ENCODE data around the gene LRMDA. TPM values are rescaled to one million over a fixed set of nuclear protein-coding genes. Genes with fewer than 3 reads are reported as not detected.
"Not testable (repeated sequence)": the region's sequence is repeated elsewhere in the genome, so short reads cannot be mapped to it uniquely, and the experiment has no call there.

The LRMDA gene
- polyA plus RNA-seq, 1 donor from 2014 or later = not detected

DNA sequence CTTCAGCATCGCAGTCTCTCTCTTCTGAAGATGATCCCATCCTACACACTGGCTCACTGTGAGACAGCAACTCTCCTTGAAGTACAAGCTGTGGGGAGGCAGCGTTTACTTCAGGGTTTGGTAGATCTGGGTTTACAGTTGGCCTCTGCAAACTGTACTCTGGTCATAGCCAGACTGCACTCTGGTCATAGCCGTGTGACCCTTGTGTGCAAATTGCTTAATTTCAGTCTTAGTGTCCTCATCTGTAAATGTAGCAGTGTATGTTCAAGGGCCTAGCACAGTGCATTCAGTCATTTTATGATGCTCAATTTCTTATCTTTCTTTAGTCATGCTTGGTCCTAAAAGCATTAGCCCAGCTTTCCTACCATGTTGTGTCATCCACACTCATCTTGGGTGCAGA is 188.2 kb downstream of the LRMDA start:
- Mint-ChIP-seq H3K4me3 (no peak overlapping the region), H3K27me3 (peaks cover 3% of the 10 kb centered on the region), H3K9me3 (peaks cover 0 to 2% (median 0%) of the 10 kb centered on the region in 3 donors), H3K4me1 (no peaks in the 10 kb centered on the region), H3K36me3 (no peaks in the 10 kb centered on the region), H3K27ac (no peak overlapping the region)

DNA sequence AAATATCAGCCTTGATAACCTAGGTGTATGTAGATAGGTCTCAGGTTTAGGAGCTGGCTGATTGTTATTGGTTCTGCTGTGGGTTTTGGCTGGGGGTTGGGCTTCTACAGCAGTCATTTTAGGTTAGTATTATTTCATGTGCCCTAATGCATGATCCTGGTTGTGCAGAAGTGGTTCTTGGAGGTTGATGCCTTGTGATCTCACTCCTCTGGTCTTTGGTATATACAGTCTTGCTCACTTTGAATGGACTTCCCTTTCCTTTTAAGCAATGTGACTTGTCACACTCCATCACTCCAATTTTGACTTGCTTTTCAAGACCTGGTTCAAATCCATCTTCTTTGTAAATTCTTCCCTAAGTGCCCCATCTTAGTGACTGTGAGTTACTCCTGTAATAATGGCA is 188.9 kb downstream of the LRMDA start:
- H3K9me3 Mint-ChIP-seq = peaks cover 0 to 2% (median 0%) of the 10 kb centered on the region in 3 donors
- H3K4me1 Mint-ChIP-seq = no peaks in the 10 kb centered on the region
- H3K27me3 Mint-ChIP-seq = peaks cover 3% of the 10 kb centered on the region
- no peak overlapping the region for H3K27ac Mint-ChIP-seq
- no peaks in the 10 kb centered on the region for H3K36me3 Mint-ChIP-seq
- H3K4me3 Mint-ChIP-seq = no peak overlapping the region

GRCh38 chr10:75621003-75621402 is 189.6 kb downstream of the LRMDA start:
- not testable (repeated sequence) for H3K4me1 Mint-ChIP-seq, H3K4me3 Mint-ChIP-seq, H3K9me3 Mint-ChIP-seq, H3K36me3 Mint-ChIP-seq, H3K27me3 Mint-ChIP-seq, H3K27ac Mint-ChIP-seq

- Mint-ChIP-seq H3K27me3 (no peaks in the 10 kb centered on the region), H3K4me1 (no peaks in the 10 kb centered on the region), H3K9me3 (no peaks in the 10 kb centered on the region), H3K4me3 (no peak overlapping the region), H3K27ac (no peak overlapping the region), H3K36me3 (peaks cover 2% of the 10 kb centered on the region)
These were observed 191.1 kb downstream of the LRMDA start for GRCh38 chr10:75622503-75622902.

- H3K9me3 Mint-ChIP-seq = no peaks in the 10 kb centered on the region
- H3K36me3 Mint-ChIP-seq = peaks cover 2% of the 10 kb centered on the region
- no peak overlapping the region for H3K27ac Mint-ChIP-seq
- H3K4me3 Mint-ChIP-seq = no peak overlapping the region
- no peaks in the 10 kb centered on the region for H3K4me1 Mint-ChIP-seq
- no peaks in the 10 kb centered on the region for H3K27me3 Mint-ChIP-seq
These were observed 192.1 kb downstream of the LRMDA start for GRCh38 chr10:75623310-75624093.

DNA sequence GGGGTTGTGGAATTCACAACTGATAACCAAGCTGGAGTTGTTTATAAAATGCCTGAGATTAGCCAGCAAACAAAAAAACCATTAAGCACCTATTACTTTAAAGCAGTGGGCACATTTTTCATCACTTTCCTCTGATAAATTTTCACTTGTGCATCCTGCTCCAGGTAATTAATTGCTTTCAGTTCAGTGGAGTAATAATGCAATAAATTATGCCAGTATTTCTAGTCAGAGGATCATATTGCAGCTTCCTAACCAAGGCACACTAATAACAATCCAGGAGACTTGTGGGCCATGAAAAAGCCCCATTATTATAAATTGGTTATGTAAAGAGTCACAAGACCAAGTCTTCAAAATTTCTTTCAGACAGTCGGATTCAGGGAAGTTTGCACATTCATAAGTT is 193.2 kb downstream of the LRMDA start:
- H3K36me3 Mint-ChIP-seq = peaks cover 2% of the 10 kb centered on the region
- H3K4me1 Mint-ChIP-seq = no peaks in the 10 kb centered on the region
- H3K27ac Mint-ChIP-seq = no peak overlapping the region
- H3K27me3 Mint-ChIP-seq = no peaks in the 10 kb centered on the region
- no peak overlapping the region for H3K4me3 Mint-ChIP-seq
- H3K9me3 Mint-ChIP-seq = no peaks in the 10 kb centered on the region

DNA sequence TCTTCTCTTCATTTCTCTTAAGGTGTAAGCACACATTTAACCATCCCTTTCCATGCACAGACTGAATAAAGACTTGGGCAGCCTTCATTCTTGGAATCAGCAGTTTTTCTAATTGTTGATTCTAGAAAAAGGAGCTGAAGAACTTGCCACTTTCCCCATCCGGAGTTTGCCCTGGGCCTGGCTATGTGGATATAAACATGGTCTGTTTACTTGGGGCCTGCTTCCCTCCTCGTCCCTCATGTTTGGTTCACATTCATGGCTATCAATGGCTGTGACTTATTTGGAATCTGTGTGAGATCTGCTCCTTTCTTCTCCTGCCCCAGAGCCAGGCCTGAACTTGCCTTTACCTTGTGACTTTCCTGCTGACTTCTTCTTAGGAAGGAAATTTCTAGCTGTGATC is 199.3 kb downstream of the LRMDA start:
- Mint-ChIP-seq H3K36me3 (peaks cover 2% of the 10 kb centered on the region), H3K9me3 (no peaks in the 10 kb centered on the region), H3K4me1 (no peaks in the 10 kb centered on the region), H3K4me3 (no peak overlapping the region), H3K27ac (no peak overlapping the region), H3K27me3 (no peaks in the 10 kb centered on the region)

- no peak overlapping the region for H3K27ac Mint-ChIP-seq
- no peaks in the 10 kb centered on the region for H3K9me3 Mint-ChIP-seq
- H3K4me3 Mint-ChIP-seq = no peak overlapping the region
- no peaks in the 10 kb centered on the region for H3K27me3 Mint-ChIP-seq
- no peaks in the 10 kb centered on the region for H3K4me1 Mint-ChIP-seq
- no peaks in the 10 kb centered on the region for H3K36me3 Mint-ChIP-seq
These were observed 201.5 kb downstream of the LRMDA start for GRCh38 chr10:75632805-75633462.

- H3K4me1 Mint-ChIP-seq = no peaks in the 10 kb centered on the region
- no peak overlapping the region for H3K4me3 Mint-ChIP-seq
- H3K27ac Mint-ChIP-seq = no peak overlapping the region
- H3K9me3 Mint-ChIP-seq = no peaks in the 10 kb centered on the region
- H3K27me3 Mint-ChIP-seq = no peaks in the 10 kb centered on the region
- no peaks in the 10 kb centered on the region for H3K36me3 Mint-ChIP-seq
These were observed 202.1 kb downstream of the LRMDA start for GRCh38 chr10:75633568-75633967.

GRCh38 chr10:75634947-75635346 is 203.5 kb downstream of the LRMDA start:
- H3K27ac Mint-ChIP-seq = no peak overlapping the region
- H3K4me1 Mint-ChIP-seq = no peaks in the 10 kb centered on the region
- no peaks in the 10 kb centered on the region for H3K9me3 Mint-ChIP-seq
- H3K36me3 Mint-ChIP-seq = no peaks in the 10 kb centered on the region
- H3K4me3 Mint-ChIP-seq = no peak overlapping the region
- H3K27me3 Mint-ChIP-seq = no peaks in the 10 kb centered on the region

- H3K27ac Mint-ChIP-seq = no peak overlapping the region
- no peaks in the 10 kb centered on the region for H3K9me3 Mint-ChIP-seq
These were observed 207.3 kb downstream of the LRMDA start for GRCh38 chr10:75638752-75639151.

GRCh38 chr10:75639736-75640135 is 208.3 kb downstream of the LRMDA start:
- Mint-ChIP-seq H3K27me3 (peaks cover 3% of the 10 kb centered on the region), H3K4me1 (no peaks in the 10 kb centered on the region), H3K9me3 (no peaks in the 10 kb centered on the region), H3K27ac (no peak overlapping the region), H3K36me3 (no peaks in the 10 kb centered on the region), H3K4me3 (no peak overlapping the region)

More at GRCh38 chr10:75638752-75639151, 207.3 kb downstream of the LRMDA start:
- Mint-ChIP-seq H3K27me3 (peaks cover 3% of the 10 kb centered on the region), H3K36me3 (no peaks in the 10 kb centered on the region), H3K4me1 (no peaks in the 10 kb centered on the region), H3K4me3 (no peak overlapping the region)

- no peaks in the 10 kb centered on the region for H3K36me3 Mint-ChIP-seq
- H3K27me3 Mint-ChIP-seq = peaks cover 3% of the 10 kb centered on the region
- H3K9me3 Mint-ChIP-seq = no peaks in the 10 kb centered on the region
- no peaks in the 10 kb centered on the region for H3K4me1 Mint-ChIP-seq
- H3K27ac Mint-ChIP-seq = peak overlapping the region in 1 of 3 donors; percentile 53
- no peak overlapping the region for H3K4me3 Mint-ChIP-seq
These were observed 209.0 kb downstream of the LRMDA start for GRCh38 chr10:75640381-75640780.

DNA sequence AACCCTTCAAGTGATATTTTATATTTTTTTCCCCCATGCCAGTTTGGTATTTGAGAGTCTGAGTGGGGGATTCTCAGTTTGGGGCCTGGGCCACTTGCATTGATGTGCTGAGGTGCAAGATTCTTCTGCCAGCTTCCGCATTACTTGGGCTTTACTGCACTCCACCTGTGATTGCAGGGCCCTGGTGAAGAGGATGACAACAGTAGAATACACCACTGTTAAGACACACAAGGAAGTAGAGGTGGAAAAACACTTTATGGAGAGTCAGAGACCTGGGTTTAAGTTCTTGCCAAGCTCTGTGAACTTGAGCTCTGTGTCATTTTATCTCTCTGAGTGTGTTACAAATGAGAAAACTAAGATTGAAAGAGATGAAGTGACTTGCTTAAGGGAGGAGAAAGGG is 209.4 kb downstream of the LRMDA start:
- H3K4me3 Mint-ChIP-seq = no peak overlapping the region
- H3K4me1 Mint-ChIP-seq = peaks cover 0 to 2% (median 0%) of the 10 kb centered on the region in 3 donors
- peak overlapping the region in 1 of 3 donors; percentile 82 for H3K27ac Mint-ChIP-seq
- H3K27me3 Mint-ChIP-seq = peaks cover 3% of the 10 kb centered on the region
- H3K9me3 Mint-ChIP-seq = peaks cover 0 to 2% (median 0%) of the 10 kb centered on the region in 3 donors
- no peaks in the 10 kb centered on the region for H3K36me3 Mint-ChIP-seq

DNA sequence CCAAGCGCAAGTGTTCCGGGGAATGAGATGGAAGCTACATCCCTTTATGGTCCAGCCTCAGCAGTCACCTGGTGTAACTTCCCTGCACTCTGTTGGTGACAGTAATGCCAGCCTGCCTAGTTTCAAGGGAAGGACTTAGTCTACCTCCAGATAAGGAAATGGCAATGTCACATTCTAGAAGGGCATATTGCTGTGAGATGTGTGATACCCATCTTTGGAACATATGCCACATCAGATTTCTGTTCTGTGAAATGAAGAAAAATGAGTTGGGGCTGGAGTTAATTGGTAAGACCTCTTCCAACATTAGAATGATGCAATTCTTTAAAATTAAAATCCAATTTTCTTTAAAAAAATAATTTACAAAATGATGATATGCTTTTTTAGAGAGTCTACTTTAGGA is 212.0 kb downstream of the LRMDA start:
- H3K27me3 Mint-ChIP-seq = peaks cover 3% of the 10 kb centered on the region
- no peaks in the 10 kb centered on the region for H3K36me3 Mint-ChIP-seq
- peaks cover 0 to 3% (median 0%) of the 10 kb centered on the region in 3 donors for H3K9me3 Mint-ChIP-seq
- peaks cover 0 to 2% (median 0%) of the 10 kb centered on the region in 3 donors for H3K4me1 Mint-ChIP-seq
- no peak overlapping the region for H3K27ac Mint-ChIP-seq
- no peak overlapping the region for H3K4me3 Mint-ChIP-seq

Measured in IgD-negative memory B cell (primary cell).